ENCODE measurements around the gene GRIA1.

GRCh38 chr5:153700940-153701339, 210.5 kb downstream of the GRIA1 start:
- TF ChIP-seq CTCF (IDR thresholded peaks at IDR 0.05) (no peak), POLR2AphosphoS5 (IDR thresholded peaks at IDR 0.05) (no peak), POLR2A (IDR thresholded peaks at IDR 0.05) (no peak)
